ENCODE data around the gene HHATL.

Gene HHATL

DNA sequence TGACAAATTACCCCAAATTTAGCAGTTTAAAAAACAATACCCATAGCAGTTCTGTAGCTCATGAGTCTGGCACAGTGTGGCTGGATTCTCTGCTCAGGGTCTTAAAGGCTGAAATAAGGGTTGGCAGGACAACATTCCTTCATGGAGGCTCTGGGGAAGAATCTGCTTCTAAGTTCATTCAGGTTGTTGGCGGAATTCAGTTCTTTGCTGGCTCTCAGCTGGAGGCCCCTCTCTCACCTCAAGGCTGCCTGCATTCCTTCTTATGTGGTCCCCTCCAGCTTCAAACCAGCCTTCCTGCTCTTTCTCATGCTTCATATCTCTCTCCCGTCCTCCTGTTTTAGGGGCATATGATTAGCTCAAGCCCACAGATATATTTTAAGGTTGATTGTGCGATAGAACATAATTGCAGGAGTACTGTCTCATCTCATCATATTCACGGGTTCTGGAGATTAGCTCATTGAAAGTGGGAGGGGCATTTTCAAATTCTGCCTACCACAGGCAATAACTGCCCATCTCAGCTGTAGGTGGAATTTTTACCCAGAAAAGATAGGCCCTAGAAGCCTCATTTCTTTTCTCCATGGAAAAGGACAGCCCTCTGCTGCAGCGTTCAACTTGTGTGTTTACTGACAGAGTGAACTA is 54.7 kb downstream of the HHATL start:
- no peak for DNase-seq
